Measurements from ENCODE around the gene RPS6KA5.
"Not testable (repeated sequence)": the region's sequence is repeated elsewhere in the genome, so short reads cannot be mapped to it uniquely, and the experiment has no call there.

Gene RPS6KA5

DNA sequence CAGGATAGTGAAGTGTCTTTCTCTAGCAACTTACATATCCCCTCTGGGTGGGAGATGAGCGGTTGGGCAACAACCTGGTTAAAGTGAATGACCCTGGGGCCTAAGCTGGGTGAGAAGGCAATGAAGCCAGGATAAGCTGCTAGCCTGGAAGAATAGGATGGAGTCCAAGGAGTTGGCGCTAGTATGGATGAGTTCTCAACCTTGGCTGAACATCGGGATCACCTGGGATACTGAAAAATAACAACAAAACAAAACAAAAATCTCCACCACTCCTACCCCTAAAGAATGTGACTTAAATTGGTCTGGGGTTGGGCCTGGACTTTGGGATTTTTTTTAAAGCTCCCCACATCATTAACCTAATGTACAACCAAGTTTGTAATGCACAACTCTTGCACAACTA is 4.8 kb upstream of the RPS6KA5 start:
- DNase-seq, result no peak

GRCh38 chr14:91063119-91063518 is 2.7 kb upstream of the RPS6KA5 start:
- no peak for DNase-seq

DNA sequence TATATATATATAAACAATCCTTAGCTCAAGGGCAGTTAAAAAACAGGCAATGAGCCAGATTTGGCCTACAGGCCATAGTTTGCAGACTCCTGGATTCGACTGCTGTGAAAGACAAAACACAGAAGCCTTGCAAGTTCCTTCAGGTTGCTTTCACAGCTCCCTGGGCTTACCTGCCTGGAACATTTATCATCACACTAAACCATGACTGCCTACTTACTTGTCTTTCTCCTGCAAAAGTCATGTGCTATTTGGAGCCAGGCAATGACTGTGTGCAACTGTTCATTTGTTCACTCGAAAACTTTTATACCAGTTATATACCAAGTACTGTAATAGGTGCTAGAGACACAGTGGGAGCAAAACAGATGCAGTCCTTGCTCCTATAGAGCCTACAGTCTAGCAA is 2.2 kb upstream of the RPS6KA5 start:
- DNase-seq, result no peak

- DNase-seq, result no peak
These were observed 831 bp upstream of the RPS6KA5 start for GRCh38 chr14:91061056-91061887.

- DNase-seq, result no peak
These were observed 678 bp downstream of the RPS6KA5 start for GRCh38 chr14:91059576-91060350.

DNA sequence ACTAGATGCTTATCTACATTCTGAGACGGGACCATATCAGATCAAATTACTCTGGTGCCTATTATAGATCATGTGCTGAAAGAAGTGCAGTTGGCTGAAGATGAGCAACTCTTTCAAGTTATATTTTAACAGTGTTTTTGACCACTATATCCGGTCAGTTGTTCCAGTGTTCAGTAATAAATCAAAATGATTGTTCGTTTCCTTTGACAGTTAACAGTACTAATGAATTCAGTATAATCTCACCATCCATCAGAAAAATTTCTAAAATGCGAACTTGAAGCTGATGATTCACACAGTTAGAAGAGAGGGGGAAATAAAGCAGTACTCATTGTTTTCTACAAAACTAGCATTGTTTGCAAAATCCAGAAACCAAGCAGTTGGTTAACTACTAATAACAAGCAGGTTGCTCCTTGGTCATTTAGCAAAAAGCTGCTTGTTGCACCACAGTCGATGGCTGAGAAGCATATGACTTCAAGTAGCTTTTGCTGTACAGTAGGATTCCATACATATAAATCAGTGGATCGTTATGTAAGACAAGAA is 2.3 kb downstream of the RPS6KA5 start:
- no peak for DNase-seq

DNA sequence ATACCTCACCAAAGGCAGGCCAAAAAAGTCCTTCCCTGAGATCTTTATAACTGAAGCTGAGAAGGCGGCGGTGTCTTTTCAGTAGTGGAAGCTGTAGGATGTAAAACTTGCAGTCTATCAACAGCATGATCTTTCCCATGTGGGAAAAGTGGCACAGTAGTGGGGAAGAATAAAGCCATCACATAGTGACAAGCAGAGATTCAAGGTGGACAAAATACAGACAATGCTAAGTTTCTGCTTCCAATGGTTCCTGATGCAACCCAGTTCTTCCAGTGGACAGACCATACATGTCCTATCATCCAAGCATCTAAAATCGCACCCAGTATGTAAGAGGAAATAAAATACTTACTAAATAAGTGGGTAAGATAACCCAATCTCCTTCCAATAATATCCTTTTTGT is 4.1 kb downstream of the RPS6KA5 start:
- DNase-seq, result no peak

DNA sequence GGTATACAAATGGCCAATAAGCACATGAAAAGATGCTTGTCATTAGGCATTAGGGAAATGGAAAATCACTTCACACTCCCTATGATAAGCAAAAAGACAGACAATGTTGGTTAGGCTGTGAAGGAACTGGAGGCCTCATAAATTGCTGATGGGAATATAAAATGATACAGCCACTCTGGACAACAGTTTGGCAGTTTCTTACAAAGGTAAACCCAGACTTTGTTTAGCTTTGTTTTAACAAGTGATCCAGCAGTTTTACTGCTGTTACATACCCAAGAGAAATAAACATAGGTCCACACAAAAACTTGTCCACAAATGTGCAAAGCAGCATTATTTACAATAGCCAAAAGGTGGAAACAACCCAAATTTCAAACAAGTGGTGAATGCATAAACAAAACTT is 5.4 kb downstream of the RPS6KA5 start:
- no peak for DNase-seq

DNA sequence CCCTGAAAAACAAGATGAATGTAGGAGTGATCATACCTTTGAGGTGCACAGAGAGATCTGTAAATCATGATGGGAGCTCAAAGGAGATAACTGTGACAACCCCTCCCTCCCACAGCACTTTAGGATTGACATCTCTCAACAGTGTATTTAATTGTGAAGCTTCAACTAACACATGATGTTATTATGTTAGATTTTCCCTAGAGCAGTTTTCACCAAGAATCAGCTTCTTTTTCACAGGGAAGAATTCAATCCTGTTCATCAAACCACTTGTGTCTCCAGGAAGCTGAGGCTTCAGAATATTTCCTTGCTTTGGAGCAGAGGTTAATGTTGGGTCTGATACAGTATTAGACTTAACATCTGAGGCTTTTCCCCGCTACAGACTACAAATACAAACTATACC is 11.8 kb downstream of the RPS6KA5 start:
- DNase-seq, result no peak

DNA sequence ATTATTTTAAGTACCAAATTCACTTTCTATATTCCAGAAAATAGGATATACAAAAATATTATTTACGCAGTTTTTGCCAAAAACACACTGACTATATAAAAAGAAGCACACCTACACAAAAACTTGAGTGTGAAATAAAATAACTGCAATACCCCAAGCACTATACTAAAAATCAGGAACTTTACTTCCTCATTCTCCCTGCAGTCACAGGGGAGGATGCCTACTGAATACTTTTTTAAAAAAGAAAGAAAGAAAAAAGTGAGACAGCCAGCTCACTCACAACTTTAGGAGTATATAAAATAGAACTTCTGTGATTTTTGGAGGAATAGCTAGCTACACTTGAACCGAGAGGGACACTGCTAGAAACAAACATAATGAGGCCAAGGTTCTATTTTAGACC is 12.2 kb downstream of the RPS6KA5 start:
- no peak for DNase-seq

GRCh38 chr14:91047174-91047753 is 13.2 kb downstream of the RPS6KA5 start:
- no peak for DNase-seq

- DNase-seq, result no peak
These were observed 13.9 kb downstream of the RPS6KA5 start for GRCh38 chr14:91046488-91047072.

GRCh38 chr14:91041450-91041849 is 19.0 kb downstream of the RPS6KA5 start:
- DNase-seq, result peak; percentile 20

DNA sequence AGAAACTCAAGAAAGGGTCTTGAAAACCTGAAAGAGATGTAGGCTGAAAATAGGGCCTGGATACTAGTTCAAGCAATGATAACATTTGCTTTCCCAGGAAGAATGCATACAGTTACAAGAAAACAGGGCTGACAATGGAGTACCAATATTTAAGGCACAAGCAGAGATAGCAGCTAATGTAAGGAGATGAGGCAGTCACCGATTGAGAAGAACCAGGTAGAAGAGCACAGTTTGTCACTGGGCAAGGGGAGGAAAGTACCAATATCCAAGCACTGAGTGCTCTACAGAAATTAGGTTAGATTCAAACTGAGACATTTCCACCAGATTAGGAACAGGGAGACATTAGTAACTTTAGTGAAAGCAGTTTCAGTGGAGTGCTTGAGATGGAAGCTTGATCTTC is 19.9 kb downstream of the RPS6KA5 start:
- no peak for DNase-seq

- DNase-seq, result no peak
These were observed 22.0 kb downstream of the RPS6KA5 start for GRCh38 chr14:91038439-91038838.

DNA sequence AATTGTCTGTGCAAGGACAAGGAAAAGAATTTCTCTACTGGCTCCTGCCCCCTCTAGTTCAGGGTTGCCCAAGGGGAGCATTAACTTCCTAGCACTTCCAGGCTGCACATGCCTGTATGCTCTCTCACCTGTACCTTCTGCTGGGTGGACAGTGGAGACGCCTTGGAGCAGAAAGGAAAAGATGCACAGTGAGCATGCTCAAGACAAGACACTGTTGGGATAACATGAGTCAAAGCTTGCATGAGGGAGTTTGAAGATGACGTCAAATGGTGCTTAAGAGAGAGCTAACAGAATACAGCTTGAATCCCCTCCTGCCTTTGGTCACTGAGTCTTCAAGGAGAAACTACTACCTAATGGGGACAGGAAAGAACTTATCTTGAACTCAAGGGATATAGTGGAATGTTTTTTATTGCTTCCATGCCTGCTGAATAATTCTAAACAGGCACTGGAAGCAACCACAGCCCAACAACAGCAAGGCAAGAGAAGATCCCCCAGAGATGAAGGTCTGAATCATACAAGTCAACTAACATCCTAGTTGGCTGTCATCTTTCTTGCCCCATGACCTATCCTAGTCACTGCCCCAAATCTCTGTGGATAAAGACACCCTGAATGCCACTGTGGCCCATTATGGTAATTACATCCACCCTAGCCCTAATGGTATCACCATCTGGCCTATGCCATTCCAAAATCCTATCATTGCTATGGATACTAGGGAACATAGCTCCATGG is 23.5 kb downstream of the RPS6KA5 start:
- no peak for DNase-seq

GRCh38 chr14:91035855-91036254 is 24.6 kb downstream of the RPS6KA5 start:
- DNase-seq, result no peak

DNA sequence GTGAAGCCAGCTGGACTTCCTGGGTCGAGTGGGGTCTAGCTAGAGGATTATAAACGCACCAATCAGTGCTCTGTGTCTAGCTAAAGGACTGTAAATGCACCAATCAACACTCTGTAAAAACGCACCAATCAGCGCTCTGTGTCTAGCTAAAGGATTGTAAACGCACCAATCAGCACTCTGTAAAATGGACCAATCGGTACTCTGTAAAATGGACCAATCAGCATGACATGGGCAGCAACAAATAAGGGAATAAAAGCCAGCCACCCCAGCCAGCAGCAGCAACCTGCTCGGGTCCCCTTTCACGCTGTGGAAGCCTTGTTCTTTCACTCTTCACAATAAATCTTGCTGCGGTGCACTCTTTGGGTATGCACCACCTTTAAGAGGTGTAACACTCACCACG is 26.1 kb downstream of the RPS6KA5 start:
- DNase-seq, result not testable (repeated sequence)

GRCh38 chr14:91032248-91032647 is 28.2 kb downstream of the RPS6KA5 start:
- no peak for DNase-seq

- DNase-seq, result no peak
These were observed 28.8 kb downstream of the RPS6KA5 start for GRCh38 chr14:91031666-91032065.

DNA sequence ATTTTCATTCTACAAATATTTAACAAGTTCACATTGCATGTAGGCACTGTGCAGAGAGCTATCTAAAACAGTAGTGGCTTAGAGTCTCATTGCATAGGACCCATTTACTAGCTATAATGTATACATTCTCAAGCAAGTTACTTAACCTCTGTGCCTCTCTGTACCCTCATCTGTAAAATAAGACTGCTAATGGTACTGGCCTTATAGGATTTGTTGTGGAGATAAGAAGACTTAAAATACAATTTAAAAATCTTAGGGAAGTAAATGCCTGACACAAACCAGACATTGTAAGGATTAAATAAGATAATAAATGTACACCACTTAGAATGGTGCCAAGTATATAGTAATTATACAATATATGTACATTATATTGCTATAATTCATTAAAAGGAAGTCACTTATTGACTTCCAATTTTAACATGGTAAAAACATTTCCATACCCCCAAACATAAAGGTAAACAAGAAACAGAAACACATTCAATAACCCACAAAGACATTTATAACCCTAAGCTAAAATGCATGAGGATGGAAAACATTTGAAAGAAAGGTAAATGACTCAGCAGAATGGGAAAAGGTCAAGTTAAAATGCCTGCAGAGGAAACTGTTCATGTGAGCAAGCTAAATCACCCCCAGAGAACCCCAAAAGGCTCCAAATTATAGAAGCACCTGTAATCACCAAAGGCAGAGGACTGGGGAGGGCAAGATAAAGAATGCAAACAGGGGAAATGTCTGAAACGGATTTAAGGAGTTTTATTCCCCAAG is 30.8 kb downstream of the RPS6KA5 start:
- no peak for DNase-seq

DNA sequence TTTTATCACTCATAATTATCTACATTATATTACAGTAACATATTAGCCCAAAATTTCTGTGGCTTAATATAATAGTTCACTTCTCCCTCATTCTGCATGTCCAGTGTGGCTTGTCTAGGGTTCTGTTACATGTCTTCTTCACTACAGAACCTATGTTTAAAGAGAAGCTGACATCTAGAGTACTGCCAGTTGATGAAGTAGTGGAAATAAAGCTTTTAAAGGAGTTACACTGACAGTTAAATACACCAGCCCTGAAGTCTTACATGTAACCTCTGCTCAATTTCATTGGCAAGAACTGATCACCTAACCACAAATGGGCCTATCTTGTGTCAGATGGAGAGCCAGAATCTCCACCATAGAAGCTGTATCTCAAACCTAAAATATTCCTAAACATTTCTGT is 32.9 kb downstream of the RPS6KA5 start:
- no peak for DNase-seq
